Left hindlimb (tissue), 1 donor: ENCODE results near the gene ANK3.

ENCODE experiments used
- DNase-seq: peaks from one replicate; pipeline ENCODE4 v3.0.0-alpha.2; 2018

The ANK3 gene

GRCh38 chr10:60376221-60377041, 13.2 kb downstream of the ANK3 start:
- no peak for DNase-seq

GRCh38 chr10:60375293-60376004, 14.2 kb downstream of the ANK3 start:
- no peak for DNase-seq

GRCh38 chr10:60374836-60375235, 14.8 kb downstream of the ANK3 start:
- no peak for DNase-seq

- no peak for DNase-seq
Measured at GRCh38 chr10:60372436-60372835, 17.2 kb downstream of the ANK3 start.

GRCh38 chr10:60369547-60369930, 20.1 kb downstream of the ANK3 start:
- no peak for DNase-seq

GRCh38 chr10:60368875-60369546, 20.7 kb downstream of the ANK3 start:
- DNase-seq, result no peak

- DNase-seq, result no peak
Measured at GRCh38 chr10:60367901-60368300, 21.8 kb downstream of the ANK3 start.

- DNase-seq, result no peak
Measured at GRCh38 chr10:60367431-60367830, 22.2 kb downstream of the ANK3 start.

GRCh38 chr10:60367024-60367423, 22.7 kb downstream of the ANK3 start:
- no peak for DNase-seq

- DNase-seq, result no peak
Measured at GRCh38 chr10:60363187-60363586, 26.5 kb downstream of the ANK3 start.

GRCh38 chr10:60362461-60362860, 27.2 kb downstream of the ANK3 start:
- DNase-seq, result no peak

GRCh38 chr10:60359066-60359465, 30.6 kb downstream of the ANK3 start:
- no peak for DNase-seq

- no peak for DNase-seq
Measured at GRCh38 chr10:60358282-60358681, 31.4 kb downstream of the ANK3 start.

- DNase-seq, result no peak
Measured at GRCh38 chr10:60353519-60354258, 36.0 kb downstream of the ANK3 start.

GRCh38 chr10:60352105-60352504, 37.6 kb downstream of the ANK3 start:
- no peak for DNase-seq

GRCh38 chr10:60351191-60351853, 38.4 kb downstream of the ANK3 start:
- DNase-seq, result no peak

GRCh38 chr10:60350400-60350799, 39.3 kb downstream of the ANK3 start:
- no peak for DNase-seq

- no peak for DNase-seq
Measured at GRCh38 chr10:60349426-60349825, 40.2 kb downstream of the ANK3 start.

GRCh38 chr10:60348982-60349381, 40.7 kb downstream of the ANK3 start:
- DNase-seq, result no peak

- DNase-seq, result no peak
Measured at GRCh38 chr10:60347270-60347669, 42.4 kb downstream of the ANK3 start.

- no peak for DNase-seq
Measured at GRCh38 chr10:60346661-60347060, 43.0 kb downstream of the ANK3 start.

- no peak for DNase-seq
Measured at GRCh38 chr10:60343254-60343653, 46.4 kb downstream of the ANK3 start.

GRCh38 chr10:60341969-60342368, 47.7 kb downstream of the ANK3 start:
- no peak for DNase-seq
